H1 (cell line): Measurements from ENCODE around the gene SLC26A1.

ENCODE experiments used
- CTCF ChIP-seq, 3 experiments: IDR thresholded peaks; 1 replicate in 2 of 3; 2 replicates in 1 of 3; pipeline versions ENCODE4 v1.5.1 to v1.6.1; 2011; ENCODE audit warnings: low read length in 3 of 3, mild to moderate bottlenecking in 3 of 3, inconsistent platforms in 2 of 3, low read depth in 1 of 3, moderate library complexity in 1 of 3; ENCODE audit not compliant: insufficient read depth in 1 of 3; ENCODE audit errors: control extremely low read depth in 1 of 3
- EP300 ChIP-seq, 2 experiments: IDR thresholded peaks; 1 replicate in 1 of 2; 2 replicates in 1 of 2; pipeline ENCODE4 v1.6.1; 2011 to 2012; ENCODE audit warnings: low read depth in 2 of 2, low read length in 2 of 2, mild to moderate bottlenecking in 2 of 2, borderline replicate concordance in 1 of 2, inconsistent platforms in 1 of 2, moderate library complexity in 1 of 2
- EZH2 ChIP-seq: fragments of 200-600 bp; sonication (generic); IDR thresholded peaks from 2 replicates; pipeline ENCODE4 v1.7.1; 2012; ENCODE audit warnings: low read depth, mild to moderate bottlenecking, moderate library complexity, low read length, inconsistent platforms; ENCODE audit not compliant: severe bottlenecking
- HDAC2 ChIP-seq, 2 experiments: fragments of 300-600 bp in 1 of 2; sonication (generic) in 1 of 2; IDR thresholded peaks; 2 replicates each; pipeline ENCODE4 v1.6.1; 2011 to 2012; ENCODE audit warnings: low read depth in 2 of 2, low read length in 2 of 2, mild to moderate bottlenecking in 2 of 2, moderate library complexity in 2 of 2, borderline replicate concordance in 1 of 2, inconsistent platforms in 1 of 2
- RXRA ChIP-seq: IDR thresholded peaks from 2 replicates; pipeline ENCODE4 v1.6.1; 2011; ENCODE audit warnings: low read depth, mild to moderate bottlenecking, low read length, moderate library complexity; ENCODE audit not compliant: insufficient read depth
- SUZ12 ChIP-seq: fragments of 200-600 bp; sonication (generic); IDR thresholded peaks from 2 replicates; pipeline ENCODE4 v1.6.1; 2012; ENCODE audit warnings: mild to moderate bottlenecking, inconsistent platforms, low read length, moderate library complexity, mixed read lengths
- TF ChIP-seq, protein P1 (sequence below): IDR thresholded peaks from 2 replicates; pipeline ENCODE4 v1.6.1; 2011; ENCODE audit warnings: low read depth, mild to moderate bottlenecking, low read length; ENCODE audit not compliant: insufficient read depth

- TF ChIP-seq SUZ12 (no peak), CTCF (IDR thresholded peaks at IDR 0.05; ENCODE audit: control extremely low read depth in 1 of 3, insufficient read depth in 1 of 3, low read depth in 1 of 3, low read length in 3 of 3) (no peak), HDAC2 (IDR thresholded peaks at IDR 0.05; ENCODE audit: borderline replicate concordance in 1 of 2, low read depth in 2 of 2, low read length in 2 of 2) (no peak), EZH2 (no peak), RXRA (no peak), EP300 (IDR thresholded peaks at IDR 0.05; ENCODE audit: borderline replicate concordance in 1 of 2, low read depth in 2 of 2, low read length in 2 of 2) (no peak)
- TF ChIP-seq, protein P1, sequence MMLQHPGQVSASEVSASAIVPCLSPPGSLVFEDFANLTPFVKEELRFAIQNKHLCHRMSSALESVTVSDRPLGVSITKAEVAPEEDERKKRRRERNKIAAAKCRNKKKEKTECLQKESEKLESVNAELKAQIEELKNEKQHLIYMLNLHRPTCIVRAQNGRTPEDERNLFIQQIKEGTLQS, result no peak
Measured at GRCh38 chr4:1021386-1022050, 28.3 kb upstream of the SLC26A1 start.
